Measurements from ENCODE around the gene HOXC12.

The HOXC12 gene

GRCh38 chr12:54002278-54002914 lies 47.7 kb downstream of the HOXC12 start:
- no peak overlapping the region for H3K4me3 ChIP-seq (ENCODE audit: extremely low read depth, insufficient read depth, low read length, poor library complexity, severe bottlenecking)
- no peaks in the 10 kb centered on the region for H3K36me3 ChIP-seq (ENCODE audit: control insufficient read depth, insufficient read depth, low read length)
- H3K4me1 ChIP-seq (ENCODE audit: control insufficient read depth, insufficient read depth, low read length, poor library complexity, severe bottlenecking), result no peaks in the 10 kb centered on the region
- WGBS, 2 experiments (ENCODE audit: insufficient coverage in 2 of 2), result 16 to 25% methylated on average over 8 to 12 of the region's 19 CpGs
- H3K9me3 ChIP-seq (ENCODE audit: control insufficient read depth, low read length), result no peaks in the 10 kb centered on the region
- H3K27ac ChIP-seq (ENCODE audit: low read depth, low read length, severe bottlenecking), result peak overlapping the region; percentile 29

DNA sequence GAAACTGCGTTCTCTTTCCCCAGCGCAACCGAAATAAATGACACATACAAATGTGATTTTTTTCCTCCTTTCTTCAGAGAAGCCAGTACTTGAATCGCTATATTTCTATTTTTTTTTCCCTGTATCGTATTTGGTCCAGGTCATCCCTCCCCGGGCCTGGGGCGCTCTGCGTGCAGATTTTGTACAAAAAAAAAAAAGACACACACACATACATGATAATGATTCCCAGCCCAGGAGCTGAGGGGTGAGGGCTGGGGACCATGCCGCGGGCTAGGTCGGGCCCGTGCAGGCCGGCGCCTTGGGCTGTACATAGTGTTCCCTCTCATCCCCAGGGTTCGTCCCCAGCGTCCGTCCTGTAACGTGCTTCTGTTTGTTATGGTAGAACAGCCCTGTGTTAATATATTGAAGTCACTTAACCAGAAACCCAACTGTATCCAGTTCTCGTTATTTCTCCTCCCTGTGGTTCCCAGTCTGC lies 48.2 kb downstream of the HOXC12 start:
- no peaks in the 10 kb centered on the region for H3K4me1 ChIP-seq (ENCODE audit: control insufficient read depth, insufficient read depth, low read length, poor library complexity, severe bottlenecking)
- whole genome bisulfite sequencing, 2 experiments (ENCODE audit: insufficient coverage in 2 of 2), result 20 to 22% methylated on average over 4 of the region's 19 CpGs

GRCh38 chr12:54003625-54004024 lies 48.9 kb downstream of the HOXC12 start:
- WGBS, 2 experiments (ENCODE audit: insufficient coverage in 2 of 2), result 14 to 40% methylated on average over 2 to 3 of the region's 3 CpGs
- Histone ChIP-seq H3K9me3 (ENCODE audit: control insufficient read depth, low read length) (no peaks in the 10 kb centered on the region), H3K27ac (ENCODE audit: low read depth, low read length, severe bottlenecking) (no peak overlapping the region), H3K4me1 (ENCODE audit: control insufficient read depth, insufficient read depth, low read length, poor library complexity, severe bottlenecking) (no peaks in the 10 kb centered on the region), H3K4me3 (ENCODE audit: extremely low read depth, insufficient read depth, low read length, poor library complexity, severe bottlenecking) (no peak overlapping the region), H3K36me3 (ENCODE audit: control insufficient read depth, insufficient read depth, low read length) (no peaks in the 10 kb centered on the region)

More for the DNA sequence above, 48.2 kb downstream of the HOXC12 start:
- Histone ChIP-seq H3K36me3 (ENCODE audit: control insufficient read depth, insufficient read depth, low read length) (no peaks in the 10 kb centered on the region), H3K27ac (ENCODE audit: low read depth, low read length, severe bottlenecking) (no peak overlapping the region), H3K4me3 (ENCODE audit: extremely low read depth, insufficient read depth, low read length, poor library complexity, severe bottlenecking) (no peak overlapping the region), H3K9me3 (ENCODE audit: control insufficient read depth, low read length) (no peaks in the 10 kb centered on the region)

DNA sequence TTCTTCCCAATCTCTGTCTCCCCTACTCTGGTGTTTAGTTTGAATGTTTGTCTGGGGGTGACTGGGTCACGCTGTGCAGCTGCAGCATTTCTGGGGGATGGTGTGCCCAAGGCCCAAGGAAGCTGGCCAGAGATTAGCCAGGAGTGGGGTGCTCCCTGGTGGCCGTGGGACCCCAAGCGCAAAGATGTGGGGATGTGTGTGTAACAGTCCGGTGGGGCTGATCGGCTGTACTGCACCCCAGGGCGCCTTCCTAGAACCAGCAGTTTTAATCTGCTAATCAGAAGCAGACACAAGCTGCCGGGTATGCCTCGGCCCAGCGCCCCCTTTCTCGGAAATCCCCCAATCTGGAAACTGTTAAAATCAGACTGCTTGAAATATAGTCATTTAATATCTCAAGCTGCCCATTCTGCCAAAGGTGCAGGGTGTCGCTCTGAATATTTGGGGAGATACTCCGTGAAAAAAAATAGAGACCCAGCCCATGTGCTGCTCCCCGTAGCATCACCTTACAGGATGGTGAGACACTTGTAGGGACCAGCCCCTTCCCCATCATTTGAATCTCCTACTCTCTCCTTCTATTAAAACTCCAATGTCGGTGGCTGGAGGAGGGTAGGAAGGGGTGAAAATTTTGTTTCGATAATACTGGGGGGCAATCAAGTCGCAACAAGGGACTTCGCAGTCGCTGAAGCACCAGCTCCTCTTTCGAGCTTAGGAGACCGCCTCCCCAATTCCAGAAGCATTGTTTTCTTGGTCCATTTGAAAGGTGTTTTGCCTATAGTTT lies 49.5 kb downstream of the HOXC12 start:
- H3K27ac ChIP-seq (ENCODE audit: low read depth, low read length, severe bottlenecking), result no peak overlapping the region
- no peaks in the 10 kb centered on the region for H3K9me3 ChIP-seq (ENCODE audit: control insufficient read depth, low read length)
- H3K4me3 ChIP-seq (ENCODE audit: extremely low read depth, insufficient read depth, low read length, poor library complexity, severe bottlenecking), result no peak overlapping the region
- H3K36me3 ChIP-seq (ENCODE audit: control insufficient read depth, insufficient read depth, low read length), result no peaks in the 10 kb centered on the region
- 41 to 44% methylated on average over 10 to 14 of the region's 20 CpGs for WGBS, 2 experiments (ENCODE audit: insufficient coverage in 2 of 2)
- H3K4me1 ChIP-seq (ENCODE audit: control insufficient read depth, insufficient read depth, low read length, poor library complexity, severe bottlenecking), result no peaks in the 10 kb centered on the region

GRCh38 chr12:54004841-54005530 lies 50.3 kb downstream of the HOXC12 start:
- Histone ChIP-seq H3K9me3 (ENCODE audit: control insufficient read depth, low read length) (no peaks in the 10 kb centered on the region), H3K36me3 (ENCODE audit: control insufficient read depth, insufficient read depth, low read length) (no peaks in the 10 kb centered on the region), H3K4me1 (ENCODE audit: control insufficient read depth, insufficient read depth, low read length, poor library complexity, severe bottlenecking) (no peaks in the 10 kb centered on the region), H3K4me3 (ENCODE audit: extremely low read depth, insufficient read depth, low read length, poor library complexity, severe bottlenecking) (no peak overlapping the region), H3K27ac (ENCODE audit: low read depth, low read length, severe bottlenecking) (no peak overlapping the region)
- WGBS, 2 experiments (ENCODE audit: insufficient coverage in 2 of 2), result 14 to 30% methylated on average over 16 to 18 of the region's 31 CpGs

DNA sequence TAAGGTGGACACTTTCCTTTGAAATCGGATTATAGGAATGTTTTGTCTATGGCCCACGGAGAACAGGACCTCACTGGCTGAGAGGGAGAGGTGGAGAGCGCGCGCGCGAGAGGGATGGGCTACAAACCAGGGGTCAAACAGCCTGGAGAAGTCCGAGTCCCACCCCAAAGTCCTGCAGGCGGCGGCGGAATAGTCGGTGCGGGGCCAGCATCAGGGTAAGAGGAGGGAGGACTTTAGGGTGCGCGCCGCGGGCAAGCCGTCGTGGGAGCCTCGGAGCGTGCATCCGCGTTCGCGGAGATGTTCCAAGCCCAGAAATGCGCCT lies 50.8 kb downstream of the HOXC12 start:
- Histone ChIP-seq H3K36me3 (ENCODE audit: control insufficient read depth, insufficient read depth, low read length) (no peaks in the 10 kb centered on the region), H3K27ac (ENCODE audit: low read depth, low read length, severe bottlenecking) (no peak overlapping the region), H3K4me1 (ENCODE audit: control insufficient read depth, insufficient read depth, low read length, poor library complexity, severe bottlenecking) (no peaks in the 10 kb centered on the region), H3K4me3 (ENCODE audit: extremely low read depth, insufficient read depth, low read length, poor library complexity, severe bottlenecking) (no peak overlapping the region), H3K9me3 (ENCODE audit: control insufficient read depth, low read length) (no peaks in the 10 kb centered on the region)
- 3 to 9% methylated on average over 7 to 21 of the region's 26 CpGs for WGBS, 2 experiments (ENCODE audit: insufficient coverage in 2 of 2)

DNA sequence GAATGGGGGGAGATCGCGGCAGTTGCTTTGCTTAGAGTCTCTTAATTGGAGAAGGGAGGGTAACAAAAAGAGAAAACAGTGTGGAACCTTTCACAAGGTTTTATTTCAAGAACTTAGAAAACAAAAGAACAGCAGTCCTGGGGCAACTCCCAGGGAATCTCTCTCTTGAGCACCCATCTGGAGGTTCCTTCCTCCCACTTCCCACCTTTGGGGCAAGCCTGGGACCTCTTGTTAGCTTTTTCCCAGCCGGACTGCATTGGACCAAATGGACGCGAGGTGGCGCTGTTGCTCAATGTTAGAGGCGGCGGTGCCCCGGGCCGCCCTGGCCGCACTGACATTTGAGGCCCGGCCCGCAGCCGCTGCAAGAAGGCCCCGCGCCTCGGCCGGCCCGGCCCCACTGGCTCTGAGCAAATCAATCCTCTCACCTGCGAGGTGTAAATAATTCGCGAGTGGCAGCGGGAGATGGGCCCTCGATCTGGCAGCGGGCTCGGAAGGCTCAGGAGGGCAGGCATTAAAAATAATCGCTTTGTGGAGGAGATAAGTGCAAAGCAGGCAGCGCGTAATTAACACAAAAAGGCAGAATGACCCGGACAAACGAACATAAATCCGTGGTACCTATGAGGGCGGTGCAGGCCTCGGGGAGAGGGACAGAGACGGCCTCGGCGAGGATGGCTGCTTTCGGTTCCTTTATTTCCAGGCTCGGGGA lies 51.3 kb downstream of the HOXC12 start:
- Histone ChIP-seq H3K9me3 (ENCODE audit: control insufficient read depth, low read length) (no peaks in the 10 kb centered on the region), H3K4me3 (ENCODE audit: extremely low read depth, insufficient read depth, low read length, poor library complexity, severe bottlenecking) (peak overlapping the region; percentile 7), H3K27ac (ENCODE audit: low read depth, low read length, severe bottlenecking) (peak overlapping the region; percentile 17), H3K4me1 (ENCODE audit: control insufficient read depth, insufficient read depth, low read length, poor library complexity, severe bottlenecking) (no peaks in the 10 kb centered on the region), H3K36me3 (ENCODE audit: control insufficient read depth, insufficient read depth, low read length) (no peaks in the 10 kb centered on the region)
- WGBS, 2 experiments (ENCODE audit: insufficient coverage in 2 of 2), result 6 to 8% methylated on average over 39 of the region's 39 CpGs

- peak overlapping the region; percentile 7 for H3K4me3 ChIP-seq (ENCODE audit: extremely low read depth, insufficient read depth, low read length, poor library complexity, severe bottlenecking)
- no peaks in the 10 kb centered on the region for H3K9me3 ChIP-seq (ENCODE audit: control insufficient read depth, low read length)
- H3K36me3 ChIP-seq (ENCODE audit: control insufficient read depth, insufficient read depth, low read length), result no peaks in the 10 kb centered on the region
- peak overlapping the region; percentile 17 for H3K27ac ChIP-seq (ENCODE audit: low read depth, low read length, severe bottlenecking)
- WGBS, 2 experiments (ENCODE audit: insufficient coverage in 2 of 2), result 30% methylated on average over 16 to 19 of the region's 22 CpGs
- H3K4me1 ChIP-seq (ENCODE audit: control insufficient read depth, insufficient read depth, low read length, poor library complexity, severe bottlenecking), result no peaks in the 10 kb centered on the region
Measured at GRCh38 chr12:54006559-54007220, 52.0 kb downstream of the HOXC12 start.

DNA sequence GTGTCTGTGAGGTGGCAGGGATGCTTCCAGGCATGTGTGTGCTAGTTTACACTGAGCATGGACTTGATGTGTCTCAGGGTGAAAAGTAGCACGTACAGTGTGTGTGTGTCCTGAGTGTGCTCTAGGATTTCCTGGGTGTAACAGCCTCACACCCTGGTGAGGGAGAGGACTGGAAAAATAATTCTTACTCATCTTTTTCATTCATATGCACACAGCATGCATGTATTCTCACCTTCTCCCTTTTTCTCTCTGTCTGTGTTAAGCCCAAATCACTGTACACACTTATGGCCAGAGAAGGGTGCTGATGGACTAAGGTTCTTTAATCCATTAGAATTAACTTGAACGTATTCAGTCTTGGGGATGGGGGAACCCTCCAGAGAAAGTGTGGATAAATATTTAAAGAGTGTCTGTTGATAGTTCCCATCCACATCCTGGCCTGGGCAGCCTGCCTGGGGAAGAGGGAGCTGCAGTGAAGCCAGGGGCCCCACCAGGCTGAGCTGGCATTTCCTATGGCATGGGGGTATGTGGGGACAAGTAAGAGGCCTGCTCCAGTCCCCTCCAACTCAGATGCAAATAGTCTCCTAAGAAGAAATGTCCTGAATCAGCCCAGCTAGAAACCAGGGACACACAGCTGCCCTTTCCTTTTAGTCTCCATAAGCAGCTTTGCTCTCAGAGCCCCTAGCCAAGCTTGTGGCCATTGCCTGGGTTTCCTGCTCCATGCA lies 53.0 kb downstream of the HOXC12 start:
- Histone ChIP-seq H3K36me3 (ENCODE audit: control insufficient read depth, insufficient read depth, low read length) (no peaks in the 10 kb centered on the region), H3K27ac (ENCODE audit: low read depth, low read length, severe bottlenecking) (no peak overlapping the region), H3K4me1 (ENCODE audit: control insufficient read depth, insufficient read depth, low read length, poor library complexity, severe bottlenecking) (peaks cover 2% of the 10 kb centered on the region), H3K9me3 (ENCODE audit: control insufficient read depth, low read length) (no peaks in the 10 kb centered on the region), H3K4me3 (ENCODE audit: extremely low read depth, insufficient read depth, low read length, poor library complexity, severe bottlenecking) (no peak overlapping the region)
- 14 to 43% methylated on average over 1 of the region's 2 CpGs for WGBS, 2 experiments (ENCODE audit: insufficient coverage in 2 of 2)

DNA sequence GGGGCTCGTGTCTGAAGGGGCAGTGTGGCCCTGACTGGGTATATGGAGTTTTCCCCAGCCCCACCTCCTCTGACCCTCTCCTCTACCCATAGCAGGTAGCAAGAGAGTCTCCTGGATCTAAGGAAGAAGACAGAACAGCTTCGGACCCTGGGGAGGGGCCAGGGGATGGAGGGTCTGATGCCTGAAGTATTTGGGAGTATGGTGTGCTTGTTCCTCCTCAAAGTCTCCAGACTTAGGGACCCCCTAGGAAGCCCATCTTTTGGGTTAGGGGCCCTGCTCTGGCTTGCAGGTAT lies 53.5 kb downstream of the HOXC12 start:
- no peaks in the 10 kb centered on the region for H3K9me3 ChIP-seq (ENCODE audit: control insufficient read depth, low read length)
- H3K36me3 ChIP-seq (ENCODE audit: control insufficient read depth, insufficient read depth, low read length), result no peaks in the 10 kb centered on the region
- no peak overlapping the region for H3K27ac ChIP-seq (ENCODE audit: low read depth, low read length, severe bottlenecking)
- 0% methylated on average over 1 of the region's 2 CpGs; no CpG with 5 or more reads in 1 of the 2 experiments for WGBS, 2 experiments (ENCODE audit: insufficient coverage in 2 of 2)
- no peak overlapping the region for H3K4me3 ChIP-seq (ENCODE audit: extremely low read depth, insufficient read depth, low read length, poor library complexity, severe bottlenecking)
- H3K4me1 ChIP-seq (ENCODE audit: control insufficient read depth, insufficient read depth, low read length, poor library complexity, severe bottlenecking), result peaks cover 7% of the 10 kb centered on the region

Measured in mesodermal cell (in vitro differentiated cells).